ENCODE measurements around the gene UBE3D. TPM values are rescaled to one million over a fixed set of nuclear protein-coding genes. Genes with fewer than 3 reads are reported as not detected.
"Not testable (repeated sequence)": the region's sequence is repeated elsewhere in the genome, so short reads cannot be mapped to it uniquely, and the experiment has no call there.

Gene UBE3D
- total and polyA plus RNA-seq, 2 experiments from 2014 or later, result 17.5 to 31.4 TPM

DNA sequence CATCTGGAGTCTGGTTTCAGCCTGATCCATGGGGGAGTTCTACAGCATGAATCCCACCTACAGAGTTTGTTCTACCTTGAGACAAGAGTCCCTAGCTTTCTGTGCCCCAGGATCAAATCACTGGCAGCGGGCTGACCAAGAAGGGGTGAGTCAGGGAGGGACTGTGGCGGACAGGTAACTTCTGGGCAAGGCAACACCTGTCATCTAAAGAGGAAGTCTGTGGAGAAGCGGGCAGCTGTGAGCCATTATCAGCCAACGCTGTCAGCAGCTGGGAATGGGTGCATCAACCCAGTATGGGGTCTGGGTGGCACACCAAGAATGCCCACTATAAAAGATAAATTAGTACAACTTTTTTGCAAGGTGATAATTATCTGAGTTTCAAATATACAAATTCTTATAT lies 45.9 kb downstream of the UBE3D start:
- no peak overlapping the region for H3K4me2 ChIP-seq
- DNase-seq (ENCODE audit: low spot score), result no peak
- no peak for ATAC-seq
- TF ChIP-seq NANOG (IDR thresholded peaks at IDR 0.05; ENCODE audit: borderline replicate concordance), result no peak
- no peak for TF ChIP-seq CREB1 (CRISPR knock-in tag; IDR thresholded peaks at IDR 0.05; ENCODE audit: low read depth)
- no peak for TF ChIP-seq STAT1 (IDR thresholded peaks at IDR 0.05; ENCODE audit: unreplicated experiment)
- no peak for TF ChIP-seq EZH2phosphoT487 (IDR thresholded peaks at IDR 0.05; ENCODE audit: unreplicated experiment)
- TF ChIP-seq POLR2AphosphoS5 (IDR thresholded peaks at IDR 0.05; ENCODE audit: low read depth), result no peak
- TF ChIP-seq, protein P1, sequence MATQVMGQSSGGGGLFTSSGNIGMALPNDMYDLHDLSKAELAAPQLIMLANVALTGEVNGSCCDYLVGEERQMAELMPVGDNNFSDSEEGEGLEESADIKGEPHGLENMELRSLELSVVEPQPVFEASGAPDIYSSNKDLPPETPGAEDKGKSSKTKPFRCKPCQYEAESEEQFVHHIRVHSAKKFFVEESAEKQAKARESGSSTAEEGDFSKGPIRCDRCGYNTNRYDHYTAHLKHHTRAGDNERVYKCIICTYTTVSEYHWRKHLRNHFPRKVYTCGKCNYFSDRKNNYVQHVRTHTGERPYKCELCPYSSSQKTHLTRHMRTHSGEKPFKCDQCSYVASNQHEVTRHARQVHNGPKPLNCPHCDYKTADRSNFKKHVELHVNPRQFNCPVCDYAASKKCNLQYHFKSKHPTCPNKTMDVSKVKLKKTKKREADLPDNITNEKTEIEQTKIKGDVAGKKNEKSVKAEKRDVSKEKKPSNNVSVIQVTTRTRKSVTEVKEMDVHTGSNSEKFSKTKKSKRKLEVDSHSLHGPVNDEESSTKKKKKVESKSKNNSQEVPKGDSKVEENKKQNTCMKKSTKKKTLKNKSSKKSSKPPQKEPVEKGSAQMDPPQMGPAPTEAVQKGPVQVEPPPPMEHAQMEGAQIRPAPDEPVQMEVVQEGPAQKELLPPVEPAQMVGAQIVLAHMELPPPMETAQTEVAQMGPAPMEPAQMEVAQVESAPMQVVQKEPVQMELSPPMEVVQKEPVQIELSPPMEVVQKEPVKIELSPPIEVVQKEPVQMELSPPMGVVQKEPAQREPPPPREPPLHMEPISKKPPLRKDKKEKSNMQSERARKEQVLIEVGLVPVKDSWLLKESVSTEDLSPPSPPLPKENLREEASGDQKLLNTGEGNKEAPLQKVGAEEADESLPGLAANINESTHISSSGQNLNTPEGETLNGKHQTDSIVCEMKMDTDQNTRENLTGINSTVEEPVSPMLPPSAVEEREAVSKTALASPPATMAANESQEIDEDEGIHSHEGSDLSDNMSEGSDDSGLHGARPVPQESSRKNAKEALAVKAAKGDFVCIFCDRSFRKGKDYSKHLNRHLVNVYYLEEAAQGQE (IDR thresholded peaks at IDR 0.05; ENCODE audit: unreplicated experiment), result no peak
- no peak for TF ChIP-seq JUNB (IDR thresholded peaks at IDR 0.05; ENCODE audit: unreplicated experiment)
- no peak for TF ChIP-seq EZH2 (IDR thresholded peaks at IDR 0.05; ENCODE audit: low read depth, unreplicated experiment)
- H4K20me1 ChIP-seq (replicated peaks; ENCODE audit: insufficient read depth), result no peaks in the 10 kb centered on the region
- H3F3A ChIP-seq (replicated peaks; ENCODE audit: low read depth), result no peaks in the 10 kb centered on the region
- H3K36me3 ChIP-seq (ENCODE audit: insufficient read depth), result peaks cover 17% of the 10 kb centered on the region
- H2AFZ ChIP-seq, result no peak overlapping the region
- no peak overlapping the region for H3K27ac Mint-ChIP-seq
- H3K9me3 Mint-ChIP-seq, result peaks cover 4% of the 10 kb centered on the region; the same call in 1 of the 3 replicates
- H3K27me3 Mint-ChIP-seq (ENCODE audit: insufficient read depth, low read depth, poor library complexity), result peaks cover 2% of the 10 kb centered on the region
- H3K27ac ChIP-seq (ENCODE audit: low read depth), result no peak overlapping the region
- no peaks in the 10 kb centered on the region for H3K4me1 Mint-ChIP-seq
- H3K27me3 ChIP-seq (ENCODE audit: insufficient read depth), result no peaks in the 10 kb centered on the region
- H3K79me2 ChIP-seq (replicated peaks; ENCODE audit: insufficient read depth), result no peaks in the 10 kb centered on the region
- H3K4me3 Mint-ChIP-seq, result no peak overlapping the region
- H3K36me3 Mint-ChIP-seq (ENCODE audit: low read depth), result peaks cover 59% of the 10 kb centered on the region
- no peak overlapping the region for H3K4me3 ChIP-seq
- H3K9me2 ChIP-seq (ENCODE audit: insufficient read depth), result no peaks in the 10 kb centered on the region
- H3K4me1 ChIP-seq (ENCODE audit: insufficient read depth), result no peaks in the 10 kb centered on the region

DNA sequence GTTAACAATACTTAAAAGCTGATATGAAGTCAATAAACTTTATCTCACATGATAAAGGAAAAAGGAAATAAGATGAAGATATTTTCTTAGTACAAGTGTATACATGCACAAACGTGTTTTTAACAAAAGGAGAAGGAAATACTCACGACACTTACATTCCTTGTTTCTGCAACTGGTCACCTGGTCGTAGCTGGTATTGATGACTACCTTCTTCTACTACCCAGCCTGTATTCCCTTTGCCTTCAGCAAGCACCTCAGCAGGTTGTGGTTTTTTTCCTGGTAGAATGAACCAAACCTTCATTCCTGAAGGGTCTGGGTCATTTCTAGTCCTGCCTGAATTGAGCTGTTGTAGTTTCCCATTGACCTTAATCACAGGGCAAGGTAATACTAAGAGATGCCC lies 54.5 kb downstream of the UBE3D start:
- not testable (repeated sequence) for H3K27me3 Mint-ChIP-seq (ENCODE audit: insufficient read depth, low read depth, poor library complexity); H2AFZ ChIP-seq; H3K27ac ChIP-seq (ENCODE audit: low read depth); H3K4me3 ChIP-seq; H3F3A ChIP-seq (replicated peaks; ENCODE audit: low read depth); ATAC-seq; H3K4me3 Mint-ChIP-seq; H3K4me1 Mint-ChIP-seq; H3K79me2 ChIP-seq (replicated peaks; ENCODE audit: insufficient read depth); DNase-seq (ENCODE audit: low spot score); H4K20me1 ChIP-seq (replicated peaks; ENCODE audit: insufficient read depth); H3K27ac Mint-ChIP-seq; H3K4me1 ChIP-seq (ENCODE audit: insufficient read depth); H3K4me2 ChIP-seq; H3K9me3 Mint-ChIP-seq; H3K36me3 ChIP-seq (ENCODE audit: insufficient read depth); H3K9me2 ChIP-seq (ENCODE audit: insufficient read depth); H3K27me3 ChIP-seq (ENCODE audit: insufficient read depth)
- peaks cover 42% of the 10 kb centered on the region for H3K36me3 Mint-ChIP-seq (ENCODE audit: low read depth)

DNA sequence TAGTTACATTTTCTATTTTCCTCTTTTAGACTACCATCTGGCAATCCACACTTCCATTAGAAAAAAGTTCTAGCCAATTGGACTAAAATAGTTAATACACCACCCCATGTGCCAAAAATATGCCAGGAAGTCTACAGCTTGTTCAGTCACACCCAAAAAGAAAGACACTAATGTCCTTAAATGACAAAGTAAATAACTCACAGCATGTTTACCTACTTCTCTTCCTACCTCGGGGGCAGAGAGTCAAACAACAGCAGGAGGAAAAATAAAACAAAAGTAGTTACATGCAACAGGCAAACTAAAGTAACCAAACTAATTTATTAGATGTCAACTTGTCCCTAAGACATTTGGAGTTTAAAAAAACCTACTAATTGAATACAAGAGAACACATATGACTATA lies 57.0 kb downstream of the UBE3D start:
- Mint-ChIP-seq H3K36me3 (ENCODE audit: low read depth) (peaks cover 20% of the 10 kb centered on the region), H3K4me3 (no peak overlapping the region), H3K9me3 (no peaks in the 10 kb centered on the region), H3K4me1 (no peaks in the 10 kb centered on the region), H3K27me3 (ENCODE audit: insufficient read depth, low read depth, poor library complexity) (no peaks in the 10 kb centered on the region), H3K27ac (no peak overlapping the region)
- DNase-seq (ENCODE audit: low spot score) (no peak), ATAC-seq (no peak)
- H3K27me3 ChIP-seq (ENCODE audit: insufficient read depth), result no peaks in the 10 kb centered on the region
- no peak overlapping the region for H2AFZ ChIP-seq
- no peak overlapping the region for H3K4me2 ChIP-seq
- H3K4me3 ChIP-seq, result no peak overlapping the region
- H4K20me1 ChIP-seq (replicated peaks; ENCODE audit: insufficient read depth), result peaks cover 6% of the 10 kb centered on the region
- no peaks in the 10 kb centered on the region for H3K9me2 ChIP-seq (ENCODE audit: insufficient read depth)
- H3K4me1 ChIP-seq (ENCODE audit: insufficient read depth), result no peaks in the 10 kb centered on the region
- no peak overlapping the region for H3K27ac ChIP-seq (ENCODE audit: low read depth)
- H3F3A ChIP-seq (replicated peaks; ENCODE audit: low read depth), result no peaks in the 10 kb centered on the region
- no peaks in the 10 kb centered on the region; the same call in 1 of the 2 replicates for H3K36me3 ChIP-seq (ENCODE audit: insufficient read depth)
- no peaks in the 10 kb centered on the region for H3K79me2 ChIP-seq (replicated peaks; ENCODE audit: insufficient read depth)
- TF ChIP-seq POLR2AphosphoS5 (IDR thresholded peaks at IDR 0.05; ENCODE audit: low read depth) (no peak), JUNB (IDR thresholded peaks at IDR 0.05; ENCODE audit: unreplicated experiment) (no peak)
